ENCODE data around the gene PCARE. TPM values are rescaled to one million over a fixed set of nuclear protein-coding genes. Genes with fewer than 3 reads are reported as not detected.

The PCARE gene
- total RNA-seq, 2 experiments from 2014 or later: not detected

DNA sequence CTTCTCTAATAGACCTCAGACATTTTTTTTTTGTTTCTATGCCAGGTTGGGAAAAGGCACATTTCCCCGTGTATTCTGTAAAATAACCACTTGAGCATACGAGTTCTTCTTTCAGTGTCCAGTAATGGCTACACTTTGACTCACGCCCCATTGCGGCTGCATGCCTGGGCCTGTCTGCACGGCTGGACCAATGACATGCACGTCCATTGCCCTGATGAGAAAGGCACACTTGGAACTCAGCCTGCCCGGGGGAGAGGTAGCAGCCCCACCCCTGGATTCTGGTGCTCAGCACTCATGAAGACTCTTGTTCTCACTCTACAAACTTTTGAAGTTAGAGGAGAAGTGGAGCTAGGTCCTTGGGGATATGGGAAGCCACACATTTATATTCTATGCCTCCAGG lies 5.8 kb downstream of the PCARE start:
- CTCF ChIA-PET: no interaction called here
- intact Hi-C loops (cut with micrococcal nuclease): no loop called here

DNA sequence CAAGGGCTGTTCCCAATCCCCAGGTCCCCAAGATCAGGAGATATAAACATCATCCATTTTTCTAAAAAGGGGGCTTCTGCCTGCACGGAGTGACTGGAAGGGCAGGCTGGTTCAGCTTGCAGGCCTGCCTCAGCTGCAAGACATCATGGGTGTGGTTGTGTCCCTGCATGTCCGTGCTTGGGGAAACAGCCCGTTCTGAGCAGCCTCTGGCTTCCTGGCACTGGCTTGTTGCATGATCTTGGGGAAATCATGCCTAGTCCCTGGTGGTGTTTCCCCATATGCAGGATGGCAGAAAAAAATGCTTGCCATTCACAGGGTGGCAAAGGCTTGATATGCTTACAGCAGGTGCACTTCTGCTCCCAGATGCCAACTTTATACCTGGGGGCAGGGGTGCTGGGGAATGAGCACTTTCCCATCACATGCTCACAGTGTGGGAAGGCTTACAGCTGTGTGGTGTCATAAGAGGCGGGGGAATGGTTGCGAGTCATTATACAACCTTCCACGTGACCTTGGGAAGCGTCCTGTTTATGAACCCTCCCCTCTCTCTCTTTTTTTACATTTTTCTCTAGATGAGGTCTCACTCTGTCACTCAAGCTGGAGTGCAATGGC lies 7.2 kb downstream of the PCARE start:
- Mint-ChIP-seq H3K9me3 (no peaks in the 10 kb centered on the region), H3K4me1 (ENCODE audit: low read depth) (no peaks in the 10 kb centered on the region), H3K4me3 (no peak overlapping the region), H3K36me3 (ENCODE audit: low read depth) (no peaks in the 10 kb centered on the region), H3K27ac (no peak overlapping the region), H3K27me3 (no peaks in the 10 kb centered on the region)
- ATAC-seq (no peak), DNase-seq (no peak)
- ChIA-PET CTCF (no interaction called here), POLR2A (no interaction called here)
- intact Hi-C loops (cut with micrococcal nuclease): no loop called here
- TF ChIP-seq, protein P1, sequence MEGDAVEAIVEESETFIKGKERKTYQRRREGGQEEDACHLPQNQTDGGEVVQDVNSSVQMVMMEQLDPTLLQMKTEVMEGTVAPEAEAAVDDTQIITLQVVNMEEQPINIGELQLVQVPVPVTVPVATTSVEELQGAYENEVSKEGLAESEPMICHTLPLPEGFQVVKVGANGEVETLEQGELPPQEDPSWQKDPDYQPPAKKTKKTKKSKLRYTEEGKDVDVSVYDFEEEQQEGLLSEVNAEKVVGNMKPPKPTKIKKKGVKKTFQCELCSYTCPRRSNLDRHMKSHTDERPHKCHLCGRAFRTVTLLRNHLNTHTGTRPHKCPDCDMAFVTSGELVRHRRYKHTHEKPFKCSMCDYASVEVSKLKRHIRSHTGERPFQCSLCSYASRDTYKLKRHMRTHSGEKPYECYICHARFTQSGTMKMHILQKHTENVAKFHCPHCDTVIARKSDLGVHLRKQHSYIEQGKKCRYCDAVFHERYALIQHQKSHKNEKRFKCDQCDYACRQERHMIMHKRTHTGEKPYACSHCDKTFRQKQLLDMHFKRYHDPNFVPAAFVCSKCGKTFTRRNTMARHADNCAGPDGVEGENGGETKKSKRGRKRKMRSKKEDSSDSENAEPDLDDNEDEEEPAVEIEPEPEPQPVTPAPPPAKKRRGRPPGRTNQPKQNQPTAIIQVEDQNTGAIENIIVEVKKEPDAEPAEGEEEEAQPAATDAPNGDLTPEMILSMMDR (IDR thresholded peaks at IDR 0.05): no peak

More for the DNA sequence above, 5.8 kb downstream of the PCARE start:
- POLR2A ChIA-PET: interaction anchor here (0.6 kb wide), 1 partner anchor 1284 kb away, joined by 3 read pairs; no protein-coding TSS in a partner anchor
- no peaks in the 10 kb centered on the region for H3K27me3 Mint-ChIP-seq
- H3K27ac Mint-ChIP-seq: no peak overlapping the region
- ATAC-seq (no peak), DNase-seq (no peak)
- no peaks in the 10 kb centered on the region for H3K4me1 Mint-ChIP-seq (ENCODE audit: low read depth)
- TF ChIP-seq, protein P1 (IDR thresholded peaks at IDR 0.05): no peak
- H3K36me3 Mint-ChIP-seq (ENCODE audit: low read depth): no peaks in the 10 kb centered on the region
- H3K4me3 Mint-ChIP-seq: no peak overlapping the region
- no peaks in the 10 kb centered on the region for H3K9me3 Mint-ChIP-seq

DNA sequence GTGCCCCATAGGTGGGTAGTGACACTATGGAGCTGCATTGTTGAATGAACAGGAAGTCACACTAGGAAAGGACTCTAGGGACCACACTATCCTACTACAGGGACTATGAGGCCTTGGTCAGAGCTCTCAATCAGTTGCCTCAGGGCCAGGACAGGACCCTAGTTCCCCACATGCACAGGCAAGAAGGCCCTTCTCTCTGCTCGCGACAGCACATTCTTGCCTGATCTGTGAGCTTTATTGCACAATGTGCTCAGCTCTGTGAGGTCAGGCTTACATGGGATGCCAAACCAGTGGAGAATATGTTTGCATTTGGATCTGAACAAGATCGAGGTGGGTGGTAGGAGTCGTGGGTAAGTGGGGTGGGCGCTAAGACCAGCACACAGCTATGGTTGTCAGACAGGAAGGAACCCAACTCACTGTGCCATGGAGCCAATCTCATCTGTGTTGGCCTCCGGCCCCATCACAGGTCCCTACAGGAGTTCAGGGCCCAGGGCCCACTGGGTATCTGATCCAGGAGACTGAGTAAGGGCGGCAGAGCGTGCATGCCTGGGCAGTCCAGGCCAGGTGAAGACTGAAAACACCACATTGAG lies 8.0 kb downstream of the PCARE start:
- ChIA-PET POLR2A (no interaction called here), CTCF (no interaction called here)
- H3K9me3 Mint-ChIP-seq: no peaks in the 10 kb centered on the region
- no peak for ATAC-seq
- H3K27me3 Mint-ChIP-seq: no peaks in the 10 kb centered on the region
- H3K4me1 Mint-ChIP-seq (ENCODE audit: low read depth): no peaks in the 10 kb centered on the region
- no peak for DNase-seq
- TF ChIP-seq, protein P1 (IDR thresholded peaks at IDR 0.05): no peak
- intact Hi-C loops (cut with micrococcal nuclease): no loop called here
- H3K36me3 Mint-ChIP-seq (ENCODE audit: low read depth): no peaks in the 10 kb centered on the region
- H3K27ac Mint-ChIP-seq: no peak overlapping the region
- H3K4me3 Mint-ChIP-seq: no peak overlapping the region

DNA sequence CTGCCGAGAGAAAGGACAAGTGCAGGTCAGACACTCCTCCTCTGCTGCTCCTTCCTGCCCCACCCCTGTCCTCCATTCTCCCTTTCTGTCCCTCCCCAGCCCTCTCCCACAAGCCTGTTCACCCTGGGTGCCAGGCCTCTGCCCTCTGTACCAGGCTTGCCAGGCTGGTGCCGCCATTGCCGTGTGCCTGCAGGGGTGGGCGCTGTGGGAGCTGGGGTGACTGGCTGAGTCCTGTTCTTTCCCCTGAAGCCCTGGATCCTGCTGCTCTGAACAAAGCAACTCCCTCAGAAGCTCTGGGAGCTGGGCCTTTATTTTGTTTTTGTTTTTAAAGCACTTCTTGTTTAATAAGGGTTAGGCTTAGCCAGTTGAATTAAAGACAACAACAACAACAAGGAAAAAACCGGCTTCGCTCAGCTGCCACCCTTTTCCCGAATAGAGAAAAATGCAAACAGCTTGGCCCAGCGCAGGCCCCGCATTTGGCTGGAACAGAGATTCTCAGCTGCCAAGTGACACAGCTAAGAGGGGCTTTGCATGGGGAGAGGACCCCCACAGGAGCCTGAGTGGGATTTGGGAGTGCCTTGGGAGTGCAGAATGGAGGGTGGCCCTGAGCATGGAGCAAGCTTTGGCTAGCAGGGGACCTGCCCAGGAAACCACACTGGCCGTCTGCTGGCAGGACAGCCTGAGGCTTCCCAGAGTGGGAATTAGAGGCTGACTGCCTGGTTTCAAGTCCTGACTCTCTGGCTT lies 9.1 kb downstream of the PCARE start:
- no peaks in the 10 kb centered on the region for H3K36me3 Mint-ChIP-seq (ENCODE audit: low read depth)
- ChIA-PET CTCF (no interaction called here), POLR2A (no interaction called here)
- intact Hi-C loops (cut with micrococcal nuclease): no loop called here
- no peak overlapping the region for H3K4me3 Mint-ChIP-seq
- H3K27me3 Mint-ChIP-seq: no peaks in the 10 kb centered on the region
- no peaks in the 10 kb centered on the region for H3K9me3 Mint-ChIP-seq
- no peak for DNase-seq
- no peak for ATAC-seq
- no peaks in the 10 kb centered on the region for H3K4me1 Mint-ChIP-seq (ENCODE audit: low read depth)
- TF ChIP-seq, protein P1 (IDR thresholded peaks at IDR 0.05): no peak
- H3K27ac Mint-ChIP-seq: no peak overlapping the region

DNA sequence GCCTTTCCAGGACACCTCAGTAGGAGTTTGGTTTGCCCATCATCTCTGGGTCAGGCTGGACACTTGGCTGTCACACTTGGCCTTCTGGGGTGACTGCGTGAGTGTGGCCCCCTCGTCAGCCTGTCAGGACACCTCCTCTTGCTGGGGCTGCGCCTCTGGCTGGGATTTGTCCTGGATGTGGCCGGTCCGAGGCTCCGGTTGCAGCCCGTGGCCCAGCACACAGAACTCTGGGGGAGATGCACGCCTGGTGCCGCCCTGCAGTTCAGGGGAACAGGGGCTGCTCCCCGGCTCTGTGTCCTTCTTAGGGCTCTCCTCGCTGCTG lies 9.6 kb downstream of the PCARE start:
- ChIA-PET POLR2A (no interaction called here), CTCF (interaction anchor here (1.2 kb wide), 1 partner anchor 13 kb away, joined by 3 read pairs; no protein-coding TSS in a partner anchor)
- Mint-ChIP-seq H3K4me1 (ENCODE audit: low read depth) (peaks cover 5% of the 10 kb centered on the region), H3K27me3 (no peaks in the 10 kb centered on the region), H3K36me3 (ENCODE audit: low read depth) (no peaks in the 10 kb centered on the region), H3K9me3 (no peaks in the 10 kb centered on the region), H3K4me3 (no peak overlapping the region), H3K27ac (no peak overlapping the region)
- intact Hi-C loops (cut with micrococcal nuclease): no loop called here
- ATAC-seq: no peak
- no peak for DNase-seq
- TF ChIP-seq, protein P1 (IDR thresholded peaks at IDR 0.05): no peak
